Islet precursor cell (in vitro differentiated cells): ENCODE measurements around the gene KYNU.
"Not testable (repeated sequence)": the region's sequence is repeated elsewhere in the genome, so short reads cannot be mapped to it uniquely, and the experiment has no call there.

ENCODE experiments used
- DNase-seq: peaks from one replicate; pipeline ENCODE4 v3.0.0-alpha.2; 2018

Gene KYNU

GRCh38 chr2:143034292-143035074, 157.0 kb downstream of the KYNU start:
- DNase-seq, result no peak

- DNase-seq, result no peak
Measured at GRCh38 chr2:143051465-143051864, 174.0 kb downstream of the KYNU start.

- DNase-seq, result not testable (repeated sequence)
Measured at GRCh38 chr2:143053437-143053836, 176.0 kb downstream of the KYNU start.

GRCh38 chr2:143056550-143056949, 179.1 kb downstream of the KYNU start:
- no peak for DNase-seq

- DNase-seq, result no peak
Measured at GRCh38 chr2:143058851-143059250, 181.4 kb downstream of the KYNU start.

GRCh38 chr2:143063612-143064200, 186.2 kb downstream of the KYNU start:
- DNase-seq, result no peak

GRCh38 chr2:143068094-143068493, 190.6 kb downstream of the KYNU start:
- DNase-seq, result no peak

GRCh38 chr2:143068509-143068908, 191.0 kb downstream of the KYNU start:
- no peak for DNase-seq

- no peak for DNase-seq
Measured at GRCh38 chr2:143070704-143071103, 193.2 kb downstream of the KYNU start.

- no peak for DNase-seq
Measured at GRCh38 chr2:143071185-143071876, 193.9 kb downstream of the KYNU start.

- not testable (repeated sequence) for DNase-seq
Measured at GRCh38 chr2:143074913-143075312, 197.4 kb downstream of the KYNU start.

- DNase-seq, result no peak
Measured at GRCh38 chr2:143075711-143076110, 198.2 kb downstream of the KYNU start.

GRCh38 chr2:143078104-143078503, 200.6 kb downstream of the KYNU start:
- no peak for DNase-seq

GRCh38 chr2:143081616-143082015, 204.2 kb downstream of the KYNU start:
- DNase-seq, result no peak

GRCh38 chr2:143083636-143084035, 206.2 kb downstream of the KYNU start:
- no peak for DNase-seq

GRCh38 chr2:143084462-143084861, 207.0 kb downstream of the KYNU start:
- no peak for DNase-seq

GRCh38 chr2:143085125-143085784, 207.8 kb downstream of the KYNU start:
- no peak for DNase-seq

GRCh38 chr2:143087033-143087432, 209.6 kb downstream of the KYNU start:
- no peak for DNase-seq

- DNase-seq, result no peak
Measured at GRCh38 chr2:143088388-143088787, 210.9 kb downstream of the KYNU start.

GRCh38 chr2:143089520-143089919, 212.1 kb downstream of the KYNU start:
- not testable (repeated sequence) for DNase-seq
